Keratinocyte (primary cell): ENCODE measurements around the gene CNTNAP5.

Experiments used
- CTCF ChIP-seq, 3 experiments: IDR thresholded peaks in 1 of 3; conservative IDR thresholded peaks in 1 of 3; optimal IDR thresholded peaks in 1 of 3; 2 replicates in 2 of 3; 3 replicates in 1 of 3; pipeline versions ENCODE3 to v1.5.1; 2011; ENCODE audit warnings: low read length in 3 of 3, mild to moderate bottlenecking in 3 of 3, moderate library complexity in 2 of 3, control low read depth in 1 of 3, inconsistent platforms in 1 of 3; ENCODE audit not compliant: insufficient read depth in 2 of 3; ENCODE audit errors: extremely low read depth in 1 of 3
- EZH2 ChIP-seq: IDR thresholded peaks from one replicate; pipeline ENCODE4 v1.6.1; 2012; ENCODE audit warnings: inconsistent platforms, mild to moderate bottlenecking, low read length, moderate library complexity

- TF ChIP-seq CTCF (optimal IDR thresholded peaks at IDR 0.05 in 1 of 3, IDR thresholded peaks at IDR 0.05 in 1 of 3, conservative IDR thresholded peaks at IDR 0.05 in 1 of 3; ENCODE audit: extremely low read depth in 1 of 3, insufficient read depth in 2 of 3, low read length in 3 of 3) = no peak
- no peak for TF ChIP-seq EZH2
Observed at GRCh38 chr2:124339709-124340108, 314.6 kb downstream of the CNTNAP5 start.
